HL-60 (cell line): ENCODE results near the gene SLC25A46.
A peak's percentile ranks its signal among the peaks of the same experiment; 100 is the strongest.

Source experiments
- DNase-seq, 2 experiments: peaks; one replicate each; pipeline ENCODE4 v3.0.0-alpha.2; 2010 to 2020; ENCODE audit warnings: low read depth in 1 of 2, low spot score in 1 of 2
- H3K27ac ChIP-seq: fragments of 250-450 bp; sonication (Bioruptor Pico); replicated peaks from 2 replicates; pipeline ENCODE4 v1.5.1; 2020; ENCODE audit warnings: mild to moderate bottlenecking, moderate library complexity
- H3K27me3 ChIP-seq: fragments of 250-450 bp; sonication (Bioruptor Pico); 2 replicates; pipeline ENCODE4 v1.5.1; 2021; ENCODE audit warnings: mild to moderate bottlenecking, moderate library complexity; ENCODE audit not compliant: insufficient read depth, poor library complexity, severe bottlenecking
- H3K4me3 ChIP-seq: replicated peaks from 2 replicates; pipeline ENCODE4 v1.5.1; 2011; ENCODE audit warnings: mild to moderate bottlenecking, control low read depth, low read length; ENCODE audit not compliant: insufficient read depth
- CTCF ChIP-seq: IDR thresholded peaks from one replicate; pipeline ENCODE4 v1.5.1; 2011; ENCODE audit warnings: low read length, control low read depth, inconsistent platforms; ENCODE audit not compliant: insufficient read depth
- GABPA ChIP-seq: IDR thresholded peaks from 2 replicates; pipeline ENCODE4 v1.6.1; 2012; ENCODE audit warnings: low read depth
- POLR2AphosphoS5 ChIP-seq: IDR thresholded peaks from 2 replicates; pipeline ENCODE4 v1.6.1; 2012; ENCODE audit warnings: low read depth
- SPI1 ChIP-seq: IDR thresholded peaks from 2 replicates; pipeline ENCODE4 v1.6.1; 2012; ENCODE audit warnings: low read depth, mild to moderate bottlenecking, borderline replicate concordance
- TF ChIP-seq, protein P1 (sequence below): IDR thresholded peaks from 2 replicates; pipeline ENCODE4 v1.6.1; 2012; ENCODE audit warnings: low read depth; ENCODE audit not compliant: insufficient replicate concordance

The SLC25A46 gene

DNA sequence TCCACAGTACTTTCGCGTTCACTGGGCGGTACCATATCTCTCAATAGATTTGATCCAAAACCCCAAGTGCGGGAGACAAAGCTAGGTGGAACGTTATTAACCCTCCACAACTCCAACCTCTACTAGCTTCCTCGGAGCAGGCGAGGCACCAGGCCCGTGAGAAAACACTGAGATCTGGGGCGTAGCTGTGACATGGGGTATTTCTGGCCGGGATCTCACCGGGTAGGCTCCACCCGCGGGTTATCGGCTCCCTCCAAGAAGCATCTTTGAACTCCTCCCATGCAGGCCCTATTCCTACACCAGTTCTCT is 350 bp upstream of the SLC25A46 start:
- H3K27ac ChIP-seq, result peak overlapping the region; percentile 84
- H3K27me3 ChIP-seq, result no peaks in the 10 kb centered on the region
- no peak for DNase-seq
- H3K4me3 ChIP-seq, result peak overlapping the region; percentile 80
- no peak for TF ChIP-seq POLR2AphosphoS5
- TF ChIP-seq GABPA, result no peak
- no peak for TF ChIP-seq CTCF
- TF ChIP-seq, protein P1, sequence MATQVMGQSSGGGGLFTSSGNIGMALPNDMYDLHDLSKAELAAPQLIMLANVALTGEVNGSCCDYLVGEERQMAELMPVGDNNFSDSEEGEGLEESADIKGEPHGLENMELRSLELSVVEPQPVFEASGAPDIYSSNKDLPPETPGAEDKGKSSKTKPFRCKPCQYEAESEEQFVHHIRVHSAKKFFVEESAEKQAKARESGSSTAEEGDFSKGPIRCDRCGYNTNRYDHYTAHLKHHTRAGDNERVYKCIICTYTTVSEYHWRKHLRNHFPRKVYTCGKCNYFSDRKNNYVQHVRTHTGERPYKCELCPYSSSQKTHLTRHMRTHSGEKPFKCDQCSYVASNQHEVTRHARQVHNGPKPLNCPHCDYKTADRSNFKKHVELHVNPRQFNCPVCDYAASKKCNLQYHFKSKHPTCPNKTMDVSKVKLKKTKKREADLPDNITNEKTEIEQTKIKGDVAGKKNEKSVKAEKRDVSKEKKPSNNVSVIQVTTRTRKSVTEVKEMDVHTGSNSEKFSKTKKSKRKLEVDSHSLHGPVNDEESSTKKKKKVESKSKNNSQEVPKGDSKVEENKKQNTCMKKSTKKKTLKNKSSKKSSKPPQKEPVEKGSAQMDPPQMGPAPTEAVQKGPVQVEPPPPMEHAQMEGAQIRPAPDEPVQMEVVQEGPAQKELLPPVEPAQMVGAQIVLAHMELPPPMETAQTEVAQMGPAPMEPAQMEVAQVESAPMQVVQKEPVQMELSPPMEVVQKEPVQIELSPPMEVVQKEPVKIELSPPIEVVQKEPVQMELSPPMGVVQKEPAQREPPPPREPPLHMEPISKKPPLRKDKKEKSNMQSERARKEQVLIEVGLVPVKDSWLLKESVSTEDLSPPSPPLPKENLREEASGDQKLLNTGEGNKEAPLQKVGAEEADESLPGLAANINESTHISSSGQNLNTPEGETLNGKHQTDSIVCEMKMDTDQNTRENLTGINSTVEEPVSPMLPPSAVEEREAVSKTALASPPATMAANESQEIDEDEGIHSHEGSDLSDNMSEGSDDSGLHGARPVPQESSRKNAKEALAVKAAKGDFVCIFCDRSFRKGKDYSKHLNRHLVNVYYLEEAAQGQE, result no peak
- TF ChIP-seq SPI1, result no peak

- no peak overlapping the region for H3K4me3 ChIP-seq
- no peak for DNase-seq
- H3K27ac ChIP-seq, result no peak overlapping the region
- no peaks in the 10 kb centered on the region for H3K27me3 ChIP-seq
- TF ChIP-seq GABPA, result no peak
- TF ChIP-seq, protein P1, result no peak
- no peak for TF ChIP-seq SPI1
- TF ChIP-seq POLR2AphosphoS5, result no peak
- TF ChIP-seq CTCF, result no peak
Observed at GRCh38 chr5:110751902-110752762, 13.3 kb downstream of the SLC25A46 start.

- H3K27me3 ChIP-seq, result no peaks in the 10 kb centered on the region
- H3K27ac ChIP-seq, result no peak overlapping the region
- no peak overlapping the region for H3K4me3 ChIP-seq
- no peak for DNase-seq
- no peak for TF ChIP-seq SPI1
- TF ChIP-seq, protein P1, result no peak
- no peak for TF ChIP-seq CTCF
- TF ChIP-seq GABPA, result no peak
- TF ChIP-seq POLR2AphosphoS5, result no peak
Observed at GRCh38 chr5:110752953-110753352, 14.1 kb downstream of the SLC25A46 start.
